Sigmoid colon (tissue), 3 donors: Measurements from ENCODE around the gene CNOT11.

ENCODE experiments used
- POLR2A ChIP-seq, 2 donors: fragments of 450-650 bp; IDR thresholded peaks; one replicate each; pipeline ENCODE4 v1.6.1; 2016; ENCODE audit warnings: antibody characterized with exemption in 2 of 2, mild to moderate bottlenecking in 2 of 2, moderate library complexity in 2 of 2
- TF ChIP-seq, protein P1 (sequence below), 4 experiments: fragments of 450-650 bp in 3 of 4; fragments of 200-600 bp in 1 of 4; IDR thresholded peaks; one replicate each; pipeline ENCODE4 v1.5.1; 2016 to 2019; ENCODE audit warnings: antibody characterized with exemption in 4 of 4, mild to moderate bottlenecking in 3 of 4, moderate library complexity in 2 of 4

DNA sequence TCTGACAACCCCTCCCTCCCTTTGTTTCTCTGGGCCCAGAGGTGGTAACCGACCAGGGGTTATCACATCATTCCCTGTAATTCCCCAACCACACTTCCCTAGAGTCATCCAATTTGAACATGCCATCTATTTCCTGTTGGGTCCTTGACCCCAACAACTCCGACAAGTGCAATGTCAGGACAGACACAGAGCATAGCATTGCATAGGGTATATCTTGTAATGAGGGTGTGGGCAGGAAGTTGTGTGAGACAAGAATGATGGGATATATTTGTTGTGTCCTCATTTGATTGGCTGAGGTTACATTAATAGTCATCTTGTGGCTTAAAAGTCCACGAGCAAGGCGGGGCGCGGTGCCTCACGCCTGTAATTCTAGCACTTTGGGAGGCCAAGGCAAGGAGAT is 33.4 kb upstream of the CNOT11 start:
- no peak for TF ChIP-seq POLR2A (IDR thresholded peaks at IDR 0.05)
- TF ChIP-seq, protein P1, sequence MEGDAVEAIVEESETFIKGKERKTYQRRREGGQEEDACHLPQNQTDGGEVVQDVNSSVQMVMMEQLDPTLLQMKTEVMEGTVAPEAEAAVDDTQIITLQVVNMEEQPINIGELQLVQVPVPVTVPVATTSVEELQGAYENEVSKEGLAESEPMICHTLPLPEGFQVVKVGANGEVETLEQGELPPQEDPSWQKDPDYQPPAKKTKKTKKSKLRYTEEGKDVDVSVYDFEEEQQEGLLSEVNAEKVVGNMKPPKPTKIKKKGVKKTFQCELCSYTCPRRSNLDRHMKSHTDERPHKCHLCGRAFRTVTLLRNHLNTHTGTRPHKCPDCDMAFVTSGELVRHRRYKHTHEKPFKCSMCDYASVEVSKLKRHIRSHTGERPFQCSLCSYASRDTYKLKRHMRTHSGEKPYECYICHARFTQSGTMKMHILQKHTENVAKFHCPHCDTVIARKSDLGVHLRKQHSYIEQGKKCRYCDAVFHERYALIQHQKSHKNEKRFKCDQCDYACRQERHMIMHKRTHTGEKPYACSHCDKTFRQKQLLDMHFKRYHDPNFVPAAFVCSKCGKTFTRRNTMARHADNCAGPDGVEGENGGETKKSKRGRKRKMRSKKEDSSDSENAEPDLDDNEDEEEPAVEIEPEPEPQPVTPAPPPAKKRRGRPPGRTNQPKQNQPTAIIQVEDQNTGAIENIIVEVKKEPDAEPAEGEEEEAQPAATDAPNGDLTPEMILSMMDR (IDR thresholded peaks at IDR 0.05): no peak
